Smooth muscle cell of the brain vasculature (primary cell): ENCODE results near the gene ALKBH4.
A peak's percentile ranks its signal among the peaks of the same experiment; 100 is the strongest.
"Not testable (repeated sequence)": the region's sequence is repeated elsewhere in the genome, so short reads cannot be mapped to it uniquely, and the experiment has no call there.

Experiments used
- DNase-seq: peaks from one replicate; pipeline ENCODE4 v3.0.0-alpha.2; 2012; ENCODE audit warnings: low read depth, low spot score

ALKBH4 gene

DNA sequence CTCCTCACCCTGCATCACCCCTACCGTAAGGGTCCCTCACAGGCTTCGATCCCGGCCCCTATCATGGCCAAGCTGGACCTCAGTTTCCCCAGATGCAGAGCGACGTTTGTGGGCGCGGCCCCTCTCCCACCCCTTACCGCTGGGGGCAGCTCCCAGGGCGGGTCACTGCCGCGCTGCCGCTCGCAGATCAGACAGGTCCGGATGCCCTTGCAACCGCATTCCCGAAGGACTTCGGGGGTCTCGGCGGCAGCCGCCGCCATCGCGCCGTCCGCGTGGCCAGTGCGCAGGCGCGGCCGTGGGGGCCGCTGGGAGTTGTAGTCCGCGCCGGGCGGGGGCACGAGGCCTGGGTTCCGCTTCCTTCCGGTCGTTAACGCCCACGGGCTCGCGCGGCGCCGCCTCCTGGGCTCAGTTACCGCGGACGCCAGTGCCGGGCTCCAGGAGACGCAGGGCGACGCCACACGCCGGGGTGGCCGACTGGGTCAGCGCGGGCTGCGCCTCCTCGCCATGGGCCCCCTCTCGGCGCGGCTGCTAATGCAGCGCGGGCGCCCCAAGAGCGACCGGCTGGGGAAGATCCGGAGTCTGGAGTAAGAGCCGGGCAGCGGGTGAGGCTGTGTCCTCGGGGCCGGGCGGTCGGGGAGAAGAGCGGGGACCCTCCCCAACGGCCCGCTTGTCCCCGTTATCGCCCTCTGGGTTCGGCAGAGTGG lies at the start of gene ALKBH4, which contains the start of gene LRWD1:
Gene ALKBH4 (minus strand): TSS at position 287 of the 704 bp plus-strand sequence. CDS start 27 bp downstream, at position 260.
Gene LRWD1 (plus strand): TSS at position 408 of the 704 bp plus-strand sequence. CDS start 97 bp downstream, at position 505.
- peak; percentile 66 for DNase-seq

GRCh38 chr7:102512642-102513221 lies 48.1 kb upstream of the ALKBH4 start:
- DNase-seq = peak; percentile 28

DNA sequence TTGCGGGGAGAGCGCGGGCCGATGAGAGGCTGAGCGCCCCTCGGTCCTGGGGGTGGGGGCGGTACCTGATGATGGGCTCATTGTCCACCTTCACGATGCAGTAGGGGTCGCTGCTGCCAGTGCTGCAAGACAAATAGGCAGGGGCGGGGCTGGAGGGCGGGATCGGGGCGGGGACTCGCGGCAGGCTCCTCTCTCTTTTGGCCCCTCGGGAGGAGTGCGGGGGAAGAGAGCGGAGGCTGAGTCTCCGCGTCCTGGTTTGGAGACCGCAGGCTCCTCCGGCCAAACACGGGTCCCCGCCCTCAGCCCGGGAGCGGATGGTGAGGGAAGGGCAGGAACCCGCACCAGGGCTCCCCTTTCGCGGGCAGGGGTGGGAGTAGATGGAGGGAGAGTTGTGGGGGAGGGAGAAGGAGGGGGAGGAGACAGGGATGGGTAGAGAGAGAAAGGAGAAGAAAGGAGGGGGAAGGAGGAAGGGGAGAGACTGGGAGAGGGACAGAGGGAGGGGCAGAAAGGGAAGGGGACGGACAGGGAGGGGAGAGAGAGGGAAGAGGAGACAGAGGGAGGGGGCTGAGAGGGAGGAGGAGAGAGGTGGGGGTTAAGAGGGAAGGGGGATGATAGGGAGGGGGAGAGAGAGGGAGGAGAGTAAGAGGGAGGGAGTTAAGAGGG lies 47.3 kb upstream of the ALKBH4 start:
- DNase-seq = not testable (repeated sequence)

GRCh38 chr7:102510575-102510974 lies 45.9 kb upstream of the ALKBH4 start:
- DNase-seq = not testable (repeated sequence)

- not testable (repeated sequence) for DNase-seq
Measured at GRCh38 chr7:102507410-102508088, 42.9 kb upstream of the ALKBH4 start.

DNA sequence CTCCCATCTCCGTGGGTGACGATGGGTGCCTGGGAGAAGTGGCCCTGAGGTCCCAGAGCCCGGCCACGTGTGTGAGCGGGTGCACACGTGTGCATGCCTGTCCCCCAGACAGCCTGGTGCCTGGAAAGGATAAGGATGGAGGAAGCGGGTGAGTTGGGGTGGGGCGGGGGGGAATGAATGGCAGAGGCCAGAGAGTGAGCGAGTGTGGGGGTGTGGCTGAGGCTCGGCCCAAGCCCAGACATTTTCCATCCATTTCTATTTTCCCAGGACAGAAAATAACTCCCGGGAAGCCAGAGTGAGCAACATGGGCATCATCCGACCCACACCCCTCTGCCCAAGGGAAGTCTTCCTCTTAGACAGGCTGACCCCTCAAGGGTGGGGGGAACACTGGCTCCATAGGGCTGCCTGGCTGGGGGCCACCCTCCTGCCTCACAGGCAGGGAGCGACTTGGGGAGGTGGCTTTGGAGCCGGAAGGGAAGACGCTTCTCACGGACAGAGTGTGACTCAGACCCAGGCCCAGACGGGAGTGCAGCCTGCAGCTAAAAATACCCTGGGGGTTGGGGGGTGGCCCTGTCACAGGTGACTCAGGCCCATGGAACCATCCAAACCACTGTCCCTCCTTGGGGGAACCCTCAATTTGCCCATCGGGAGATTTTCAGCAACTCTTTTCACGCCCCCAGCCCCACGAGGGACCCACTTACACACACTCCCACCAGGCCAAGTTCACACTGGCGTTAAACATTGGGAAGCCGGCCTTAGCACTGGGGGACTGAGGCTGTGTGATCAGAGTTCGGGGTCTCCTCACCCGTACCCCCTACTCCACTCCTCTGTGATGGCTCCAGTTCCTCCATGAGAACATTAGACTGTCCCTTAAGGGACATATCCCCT lies 40.9 kb upstream of the ALKBH4 start:
- DNase-seq = not testable (repeated sequence)

DNA sequence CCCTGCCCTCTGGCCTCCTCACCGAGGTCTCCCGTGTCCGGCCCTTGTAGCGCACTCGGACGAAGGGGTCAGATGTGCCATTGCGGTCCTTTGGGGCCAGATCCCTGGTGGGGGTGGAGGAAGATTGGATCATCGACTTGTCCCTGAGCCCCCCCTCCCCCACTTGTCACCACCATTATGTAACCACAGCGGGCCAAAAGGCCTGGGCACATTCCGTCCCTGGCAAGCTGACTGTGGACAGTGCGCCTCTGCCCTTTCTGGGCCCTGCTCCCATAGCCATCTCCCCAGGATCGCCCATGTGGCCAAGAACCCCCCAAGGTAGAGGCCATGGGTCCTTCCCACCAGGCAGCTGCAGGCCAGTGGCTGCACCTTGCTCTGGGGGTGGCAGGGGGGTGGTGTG lies 38.5 kb upstream of the ALKBH4 start:
- DNase-seq = not testable (repeated sequence)

DNA sequence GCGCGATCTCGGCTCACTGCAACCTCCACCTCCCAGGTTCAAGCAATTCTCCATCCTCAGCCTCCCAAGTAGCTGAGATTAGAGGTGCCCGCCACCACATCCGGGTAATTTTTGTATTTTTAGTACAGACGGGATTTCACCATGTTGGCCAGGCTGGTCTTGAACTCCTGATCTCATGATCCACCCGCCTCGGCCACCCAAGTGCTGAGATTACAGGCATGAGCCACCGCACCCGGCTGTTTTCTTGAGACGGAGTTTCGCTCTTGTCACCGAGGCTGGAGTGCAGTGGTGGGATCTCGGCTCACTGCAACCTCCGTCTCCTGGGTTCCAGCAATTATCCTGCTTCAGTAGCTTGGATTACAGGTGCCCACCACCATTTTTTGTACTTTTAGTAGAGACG lies 33.7 kb upstream of the ALKBH4 start:
- DNase-seq = not testable (repeated sequence)

- DNase-seq = not testable (repeated sequence)
Measured at GRCh38 chr7:102497308-102497707, 32.6 kb upstream of the ALKBH4 start.

DNA sequence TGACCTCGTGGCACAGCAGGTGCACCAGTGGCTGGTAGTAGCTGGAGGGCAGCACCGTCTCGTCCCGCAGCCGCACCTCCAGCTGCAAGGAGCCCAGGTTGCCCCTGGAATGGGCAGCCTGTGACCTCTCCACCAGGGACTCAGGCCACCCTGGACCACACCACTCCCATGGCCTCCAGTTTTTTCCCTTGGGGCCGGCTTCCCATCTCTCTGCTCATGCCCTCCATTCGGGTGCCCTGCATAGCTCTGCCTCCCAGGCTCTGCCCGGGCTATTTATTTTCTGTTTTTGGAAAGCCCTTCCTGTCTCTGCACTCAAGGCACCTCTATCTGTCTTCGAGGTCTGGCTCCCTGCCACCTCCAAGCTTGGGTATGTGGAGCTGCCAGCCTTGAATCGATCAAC lies 32.2 kb upstream of the ALKBH4 start:
- DNase-seq = not testable (repeated sequence)

DNA sequence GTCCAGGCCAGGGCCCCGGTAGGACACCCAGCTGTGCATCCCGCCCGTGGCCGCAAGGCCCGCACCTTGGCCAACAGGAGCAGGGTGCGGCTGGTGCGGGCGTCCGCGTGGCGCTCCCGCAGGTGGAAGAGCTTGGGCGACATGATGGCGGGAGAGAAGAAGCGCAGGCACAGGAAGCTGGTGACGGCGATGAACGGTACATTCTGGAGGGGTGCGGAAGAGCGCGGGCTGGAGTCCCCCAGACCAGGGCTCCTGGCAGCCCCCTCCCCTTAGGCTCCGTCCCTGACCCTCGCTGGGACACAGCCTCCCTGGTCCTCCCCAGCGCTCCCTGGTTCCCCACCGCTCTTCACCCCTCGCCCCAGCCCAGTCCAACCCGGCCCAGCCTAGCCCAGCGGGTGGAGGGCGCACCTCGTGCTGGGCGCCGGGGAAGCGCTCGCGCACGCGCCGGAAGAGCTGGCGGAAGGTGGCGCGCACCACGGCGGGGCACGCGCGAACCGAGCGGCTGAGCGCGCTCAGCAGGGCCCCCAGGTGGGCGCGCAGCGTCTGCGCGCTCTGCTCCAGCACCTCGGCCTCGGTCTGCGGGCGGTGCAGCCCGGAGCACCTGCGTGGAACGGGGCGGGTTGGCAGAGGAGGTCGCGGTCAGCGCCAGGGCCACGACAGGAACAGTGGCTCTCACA lies 29.9 kb upstream of the ALKBH4 start:
- DNase-seq = not testable (repeated sequence)

DNA sequence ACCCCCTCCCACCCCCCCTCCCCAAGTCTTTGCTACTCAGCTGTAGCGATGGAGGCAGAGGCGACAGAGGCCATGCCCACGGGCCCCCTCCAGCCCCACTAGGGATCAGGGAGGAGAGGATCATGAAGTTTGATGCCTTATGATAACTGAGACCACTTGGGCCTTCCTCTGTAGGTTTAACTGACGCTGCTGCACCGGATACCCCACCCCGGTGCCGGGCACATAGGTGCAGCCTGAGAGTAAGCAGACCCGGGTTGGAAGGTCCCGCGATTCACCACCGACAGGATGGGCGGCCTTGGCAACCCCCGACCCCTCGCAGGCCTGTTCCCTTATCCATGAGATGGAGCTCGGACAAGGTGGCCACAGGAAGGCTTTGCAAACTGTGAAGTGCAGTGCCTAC lies 29.4 kb upstream of the ALKBH4 start:
- DNase-seq = not testable (repeated sequence)

DNA sequence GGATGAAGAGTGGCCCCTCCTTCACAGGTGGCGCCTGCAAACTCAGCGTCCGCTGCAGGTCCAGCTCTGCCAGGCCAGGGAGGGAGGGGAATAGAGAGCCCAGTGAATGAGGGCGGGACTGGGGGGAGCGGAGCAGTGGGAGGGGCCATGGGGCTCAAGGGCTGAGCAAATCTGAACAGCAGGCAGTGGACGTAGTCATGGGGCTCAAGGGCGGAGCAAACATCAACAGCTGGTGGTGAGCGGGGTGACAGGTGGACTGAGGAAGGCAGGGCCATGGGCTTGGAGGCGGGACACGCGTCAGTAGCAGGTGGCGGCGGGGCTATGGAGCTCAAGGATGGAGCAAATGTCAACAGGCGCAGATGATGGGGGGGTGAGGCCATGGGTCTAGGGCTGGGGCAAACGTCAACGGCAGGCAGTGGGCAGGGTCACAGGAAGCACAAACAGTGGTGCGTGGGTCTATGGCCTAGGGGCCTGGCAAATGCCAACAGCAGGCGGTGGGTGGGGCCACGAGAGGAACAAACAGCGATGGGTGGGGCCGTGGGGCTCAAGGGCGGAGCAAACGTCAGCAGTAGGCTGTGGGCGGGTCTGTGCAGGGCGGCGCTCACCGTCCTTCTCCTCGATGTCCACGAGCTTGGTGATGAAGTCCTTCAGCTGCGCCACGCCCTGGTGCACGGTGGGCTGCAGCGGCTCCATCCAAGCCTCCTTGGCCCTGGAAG lies 28.7 kb upstream of the ALKBH4 start:
- not testable (repeated sequence) for DNase-seq

GRCh38 chr7:102490529-102491075 lies 25.9 kb upstream of the ALKBH4 start:
- not testable (repeated sequence) for DNase-seq

DNA sequence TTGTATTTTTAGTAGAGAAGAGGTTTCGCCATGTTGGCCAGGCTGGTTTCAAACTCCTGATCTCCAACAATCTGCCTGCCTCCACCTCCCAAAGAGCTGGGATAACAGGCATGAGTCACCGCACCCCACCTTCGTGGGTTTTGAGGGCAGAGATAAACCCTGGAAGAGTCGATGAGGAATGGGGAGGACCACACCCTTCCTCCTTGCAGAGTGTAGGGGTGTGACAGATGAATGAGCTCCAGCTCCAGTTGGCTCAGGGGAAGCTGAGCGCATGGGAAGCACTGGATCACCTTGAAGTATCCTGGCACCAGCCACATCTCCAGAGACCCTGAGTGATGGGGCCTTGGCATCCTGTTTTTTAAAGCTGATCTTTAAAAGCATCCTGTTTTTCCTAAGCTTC lies 19.7 kb upstream of the ALKBH4 start:
- not testable (repeated sequence) for DNase-seq

- not testable (repeated sequence) for DNase-seq
Measured at GRCh38 chr7:102481962-102482361, 17.3 kb upstream of the ALKBH4 start.

GRCh38 chr7:102479982-102480637 lies 15.4 kb upstream of the ALKBH4 start:
- not testable (repeated sequence) for DNase-seq

DNA sequence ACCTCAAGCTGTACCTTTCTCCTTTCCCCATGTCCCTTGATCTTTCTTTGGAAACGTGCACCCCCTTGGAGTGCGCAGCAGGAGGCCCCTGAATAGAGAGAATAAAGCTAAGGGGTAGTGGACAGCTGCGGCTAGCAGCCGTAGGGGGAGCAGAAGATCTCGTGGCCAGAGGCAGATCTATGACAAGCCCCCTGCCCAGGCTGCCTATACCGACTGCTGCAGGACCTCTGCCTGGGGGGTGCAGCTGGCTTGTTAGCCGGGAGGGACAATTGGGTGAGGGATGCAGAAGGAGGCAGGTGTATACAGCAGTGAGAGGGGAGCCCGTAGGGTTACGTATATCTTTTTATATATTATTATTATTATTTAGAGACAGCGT lies 14.5 kb upstream of the ALKBH4 start:
- not testable (repeated sequence) for DNase-seq
